GM23338 (cell line): ENCODE results near the gene C14orf180.

ENCODE experiments used
- EZH2 ChIP-seq: fragments of 200-600 bp; sonication (generic); IDR thresholded peaks from one replicate; pipeline ENCODE4 v1.8.0; 2017; ENCODE audit warnings: antibody characterized with exemption, mild to moderate bottlenecking, low read depth; ENCODE audit not compliant: unreplicated experiment
- TF ChIP-seq, protein P1 (sequence below), 2 experiments: fragments of 200-600 bp in 1 of 2; sonication (generic) in 1 of 2; conservative IDR thresholded peaks; 2 replicates each; pipeline versions ENCODE4 v1.5.1 to v1.6.1; 2016 to 2017; ENCODE audit warnings: antibody characterized with exemption in 2 of 2, low read depth in 2 of 2, mild to moderate bottlenecking in 2 of 2, moderate library complexity in 1 of 2

DNA sequence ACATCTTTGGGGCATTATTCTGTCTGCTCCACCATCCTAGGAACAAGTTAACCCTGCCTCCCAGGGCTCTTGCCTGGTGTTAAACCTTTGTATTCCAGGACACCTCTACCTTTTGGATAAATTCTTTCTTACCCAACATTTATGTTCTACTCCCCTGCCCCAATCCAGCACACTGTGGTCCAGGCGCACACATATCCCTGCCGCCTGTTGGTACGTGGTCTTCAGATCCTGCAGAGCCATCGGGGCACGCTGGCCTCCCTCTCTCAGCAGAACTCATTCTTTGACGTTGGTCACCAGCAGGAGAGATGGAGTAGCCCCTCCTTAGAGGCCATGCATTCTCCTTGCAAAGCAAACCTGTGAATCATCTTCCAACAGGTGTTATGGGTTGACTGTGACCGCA, 30.1 kb downstream of the C14orf180 start:
- TF ChIP-seq, protein P1, sequence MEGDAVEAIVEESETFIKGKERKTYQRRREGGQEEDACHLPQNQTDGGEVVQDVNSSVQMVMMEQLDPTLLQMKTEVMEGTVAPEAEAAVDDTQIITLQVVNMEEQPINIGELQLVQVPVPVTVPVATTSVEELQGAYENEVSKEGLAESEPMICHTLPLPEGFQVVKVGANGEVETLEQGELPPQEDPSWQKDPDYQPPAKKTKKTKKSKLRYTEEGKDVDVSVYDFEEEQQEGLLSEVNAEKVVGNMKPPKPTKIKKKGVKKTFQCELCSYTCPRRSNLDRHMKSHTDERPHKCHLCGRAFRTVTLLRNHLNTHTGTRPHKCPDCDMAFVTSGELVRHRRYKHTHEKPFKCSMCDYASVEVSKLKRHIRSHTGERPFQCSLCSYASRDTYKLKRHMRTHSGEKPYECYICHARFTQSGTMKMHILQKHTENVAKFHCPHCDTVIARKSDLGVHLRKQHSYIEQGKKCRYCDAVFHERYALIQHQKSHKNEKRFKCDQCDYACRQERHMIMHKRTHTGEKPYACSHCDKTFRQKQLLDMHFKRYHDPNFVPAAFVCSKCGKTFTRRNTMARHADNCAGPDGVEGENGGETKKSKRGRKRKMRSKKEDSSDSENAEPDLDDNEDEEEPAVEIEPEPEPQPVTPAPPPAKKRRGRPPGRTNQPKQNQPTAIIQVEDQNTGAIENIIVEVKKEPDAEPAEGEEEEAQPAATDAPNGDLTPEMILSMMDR (conservative IDR thresholded peaks at IDR 0.05; ENCODE audit: low read depth in 2 of 2): no peak
- no peak for TF ChIP-seq EZH2
